KMS-11 (cell line): ENCODE measurements around the gene NUP54.

Source experiments
- H2AFZ ChIP-seq: fragments of 200-600 bp; sonication (generic); 2 replicates; pipeline ENCODE4 v1.6.1; 2016; ENCODE audit warnings: antibody characterized with exemption, mixed run types, low read depth
- H3K27ac ChIP-seq: fragments of 200-600 bp; sonication (generic); 2 replicates; pipeline ENCODE4 v1.6.1; 2016; ENCODE audit warnings: mild to moderate bottlenecking, mixed run types
- H3K27me3 ChIP-seq: fragments of 200-600 bp; sonication (generic); 2 replicates; pipeline ENCODE4 v1.6.1; 2017; ENCODE audit warnings: mild to moderate bottlenecking, low read depth, mixed run types, moderate library complexity; ENCODE audit not compliant: insufficient read depth
- H3K36me3 ChIP-seq: fragments of 200-600 bp; sonication (generic); 2 replicates; pipeline ENCODE4 v1.6.1; 2017; ENCODE audit warnings: mild to moderate bottlenecking, mixed run types; ENCODE audit not compliant: insufficient read depth
- H3K4me1 ChIP-seq: fragments of 200-600 bp; sonication (generic); 2 replicates; pipeline ENCODE4 v1.6.1; 2016; ENCODE audit warnings: mild to moderate bottlenecking, low read depth, mixed run types; ENCODE audit not compliant: poor library complexity, severe bottlenecking
- H3K4me2 ChIP-seq: fragments of 200-600 bp; sonication (generic); 2 replicates; pipeline ENCODE4 v1.7.0; 2016; ENCODE audit warnings: mild to moderate bottlenecking, mixed run types
- H3K4me3 ChIP-seq: fragments of 200-600 bp; sonication (generic); IDR thresholded peaks from 2 replicates; pipeline ENCODE4 v1.6.1; 2017; ENCODE audit warnings: low read depth, low read length, mixed read lengths; ENCODE audit not compliant: insufficient read depth
- H3K79me2 ChIP-seq: fragments of 200-600 bp; sonication (generic); 2 replicates; pipeline ENCODE4 v1.6.1; 2016; ENCODE audit warnings: low read depth, mixed run types; ENCODE audit not compliant: insufficient read depth
- H3K9ac ChIP-seq: fragments of 200-600 bp; sonication (generic); 2 replicates; pipeline ENCODE4 v1.6.1; 2016; ENCODE audit warnings: mild to moderate bottlenecking, mixed run types
- H4K20me1 ChIP-seq: fragments of 200-600 bp; sonication (generic); 2 replicates; pipeline ENCODE4 v1.6.1; 2016; ENCODE audit warnings: mild to moderate bottlenecking, mixed run types; ENCODE audit not compliant: insufficient read depth
- TF ChIP-seq, protein P1 (sequence below): fragments of 200-600 bp; sonication (generic); conservative IDR thresholded peaks from 2 replicates; pipeline ENCODE4 v1.6.1; 2017; ENCODE audit warnings: low read depth, mild to moderate bottlenecking, antibody characterized with exemption, low read length, moderate library complexity, mixed read lengths

Gene NUP54

GRCh38 chr4:76147454-76148141 is 599 bp downstream of the NUP54 start:
- TF ChIP-seq, protein P1, sequence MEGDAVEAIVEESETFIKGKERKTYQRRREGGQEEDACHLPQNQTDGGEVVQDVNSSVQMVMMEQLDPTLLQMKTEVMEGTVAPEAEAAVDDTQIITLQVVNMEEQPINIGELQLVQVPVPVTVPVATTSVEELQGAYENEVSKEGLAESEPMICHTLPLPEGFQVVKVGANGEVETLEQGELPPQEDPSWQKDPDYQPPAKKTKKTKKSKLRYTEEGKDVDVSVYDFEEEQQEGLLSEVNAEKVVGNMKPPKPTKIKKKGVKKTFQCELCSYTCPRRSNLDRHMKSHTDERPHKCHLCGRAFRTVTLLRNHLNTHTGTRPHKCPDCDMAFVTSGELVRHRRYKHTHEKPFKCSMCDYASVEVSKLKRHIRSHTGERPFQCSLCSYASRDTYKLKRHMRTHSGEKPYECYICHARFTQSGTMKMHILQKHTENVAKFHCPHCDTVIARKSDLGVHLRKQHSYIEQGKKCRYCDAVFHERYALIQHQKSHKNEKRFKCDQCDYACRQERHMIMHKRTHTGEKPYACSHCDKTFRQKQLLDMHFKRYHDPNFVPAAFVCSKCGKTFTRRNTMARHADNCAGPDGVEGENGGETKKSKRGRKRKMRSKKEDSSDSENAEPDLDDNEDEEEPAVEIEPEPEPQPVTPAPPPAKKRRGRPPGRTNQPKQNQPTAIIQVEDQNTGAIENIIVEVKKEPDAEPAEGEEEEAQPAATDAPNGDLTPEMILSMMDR, result no peak
- Histone ChIP-seq H3K27ac (peak overlapping the region; percentile 79), H3K4me1 (peaks cover 28% of the 10 kb centered on the region), H3K9ac (peak overlapping the region; percentile 91), H3K4me2 (peak overlapping the region; percentile 98), H3K36me3 (no peaks in the 10 kb centered on the region), H4K20me1 (peaks cover 9% of the 10 kb centered on the region; the same call in 1 of the 2 replicates), H2AFZ (peak overlapping the region; percentile 76), H3K4me3 (peak overlapping the region; percentile 89), H3K79me2 (peaks cover 51% of the 10 kb centered on the region), H3K27me3 (no peaks in the 10 kb centered on the region)

- Histone ChIP-seq H3K27me3 (no peaks in the 10 kb centered on the region), H3K4me1 (peaks cover 25% of the 10 kb centered on the region), H3K9ac (no peak overlapping the region), H3K27ac (no peak overlapping the region), H3K4me3 (no peak overlapping the region), H2AFZ (no peak overlapping the region), H3K79me2 (peaks cover 55% of the 10 kb centered on the region), H4K20me1 (peaks cover 9% of the 10 kb centered on the region; the same call in 1 of the 2 replicates), H3K36me3 (0 out of 2 replicates have a peak, but pooled peaks cover 3% of the 10 kb centered on the region), H3K4me2 (no peak overlapping the region)
- TF ChIP-seq, protein P1, result no peak
These were observed 3.7 kb downstream of the NUP54 start for GRCh38 chr4:76144546-76144945.

DNA sequence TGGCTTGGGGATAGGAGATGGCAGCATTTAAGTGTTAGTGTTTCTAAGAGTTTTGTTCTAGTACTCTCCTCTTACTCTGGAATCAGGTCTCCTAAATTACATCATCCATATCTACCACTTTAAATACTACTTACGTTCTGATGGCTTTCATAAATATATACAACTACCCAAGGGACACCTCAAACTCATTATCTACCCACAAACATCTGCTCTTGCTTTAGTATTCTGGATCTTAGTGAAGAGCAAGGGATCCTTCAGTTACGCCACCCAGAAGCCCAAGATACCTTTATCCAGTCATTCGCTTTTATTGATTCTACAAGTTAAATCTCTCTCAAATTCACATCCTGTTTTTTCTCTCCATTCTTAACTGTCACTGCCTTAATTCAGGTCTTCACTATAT is 7.0 kb downstream of the NUP54 start:
- TF ChIP-seq, protein P1, result no peak
- Histone ChIP-seq H3K27me3 (no peaks in the 10 kb centered on the region), H3K27ac (no peak overlapping the region), H3K4me1 (peaks cover 8% of the 10 kb centered on the region), H4K20me1 (peaks cover 3% of the 10 kb centered on the region; the same call in 1 of the 2 replicates), H3K9ac (no peak overlapping the region), H3K79me2 (peaks cover 24% of the 10 kb centered on the region), H3K4me3 (no peak overlapping the region), H2AFZ (no peak overlapping the region), H3K4me2 (no peak overlapping the region), H3K36me3 (peaks cover 3% of the 10 kb centered on the region; the same call in 1 of the 2 replicates)

- Histone ChIP-seq H3K36me3 (peaks cover 10% of the 10 kb centered on the region), H3K79me2 (no peaks in the 10 kb centered on the region), H3K4me3 (no peak overlapping the region), H4K20me1 (no peaks in the 10 kb centered on the region), H3K9ac (no peak overlapping the region), H3K4me1 (no peaks in the 10 kb centered on the region), H3K27me3 (no peaks in the 10 kb centered on the region), H3K4me2 (no peak overlapping the region), H3K27ac (no peak overlapping the region), H2AFZ (no peak overlapping the region)
- TF ChIP-seq, protein P1, result no peak
These were observed 20.4 kb downstream of the NUP54 start for GRCh38 chr4:76127754-76128153.
